Stimulated activated naive CD4-positive, alpha-beta T cell (primary cell): ENCODE measurements around the gene SELENOT.
"Not testable (repeated sequence)": the region's sequence is repeated elsewhere in the genome, so short reads cannot be mapped to it uniquely, and the experiment has no call there.

Experiments
- DNase-seq, 6 experiments: peaks; one replicate each; lab custom pipeline; 2025; lab: John Stamatoyannopoulos, UW

Gene SELENOT, protein sequence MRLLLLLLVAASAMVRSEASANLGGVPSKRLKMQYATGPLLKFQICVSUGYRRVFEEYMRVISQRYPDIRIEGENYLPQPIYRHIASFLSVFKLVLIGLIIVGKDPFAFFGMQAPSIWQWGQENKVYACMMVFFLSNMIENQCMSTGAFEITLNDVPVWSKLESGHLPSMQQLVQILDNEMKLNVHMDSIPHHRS

GRCh38 chr3:150603153-150603979 is at the start of gene SELENOT:
SELENOT (plus strand) TSS chr3:150603321; CDS start chr3:150603363, 42 bp downstream.
- peak; percentile 90 to 97 (median 92) for DNase-seq

DNA sequence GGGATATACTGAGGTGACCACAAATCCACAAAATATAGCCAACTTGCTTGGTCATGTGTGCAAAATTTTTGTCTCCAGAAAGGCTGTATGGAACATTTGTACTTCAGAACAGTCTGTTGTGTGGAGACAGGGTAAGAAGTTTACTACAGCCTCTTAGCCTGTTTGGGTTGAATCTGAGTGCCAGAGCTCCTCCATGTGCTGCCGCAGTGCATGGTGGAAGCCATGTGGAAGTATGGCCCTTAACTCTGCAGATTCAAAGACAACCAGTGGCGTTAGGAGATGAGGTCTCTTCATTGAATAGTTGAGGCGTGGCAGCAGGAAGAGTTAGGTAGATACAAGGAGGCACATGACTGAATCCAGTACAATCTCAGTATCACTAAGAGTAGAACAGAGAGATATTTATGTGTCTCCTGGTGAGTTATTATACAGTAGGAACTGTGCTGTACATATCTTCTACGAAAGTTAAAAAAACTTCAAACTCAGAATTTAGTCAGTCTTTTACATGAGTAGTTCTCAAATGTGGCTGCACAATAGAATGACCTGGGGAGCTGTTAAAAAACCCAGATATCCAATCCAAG is 47.2 kb upstream of the SELENOT start:
- no peak for DNase-seq

DNA sequence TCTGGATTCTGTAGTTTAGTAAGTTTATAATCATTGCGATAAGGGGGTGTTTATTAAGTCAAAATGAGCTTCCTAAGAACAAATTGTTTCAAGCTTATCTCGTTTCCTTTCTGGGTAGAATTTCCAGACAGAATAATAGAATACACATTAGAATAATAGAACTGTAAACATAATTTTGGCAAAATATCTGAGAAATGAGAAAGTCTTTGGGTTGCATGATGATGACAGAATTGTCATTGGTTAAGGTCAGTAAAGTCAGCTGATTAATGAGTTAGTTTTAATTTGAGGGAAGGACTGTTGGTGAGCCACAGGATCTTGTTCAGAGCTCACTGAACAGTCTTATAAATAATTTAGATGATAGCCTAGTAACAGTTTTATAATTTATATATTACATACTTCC is 46.3 kb upstream of the SELENOT start:
- DNase-seq, result no peak

DNA sequence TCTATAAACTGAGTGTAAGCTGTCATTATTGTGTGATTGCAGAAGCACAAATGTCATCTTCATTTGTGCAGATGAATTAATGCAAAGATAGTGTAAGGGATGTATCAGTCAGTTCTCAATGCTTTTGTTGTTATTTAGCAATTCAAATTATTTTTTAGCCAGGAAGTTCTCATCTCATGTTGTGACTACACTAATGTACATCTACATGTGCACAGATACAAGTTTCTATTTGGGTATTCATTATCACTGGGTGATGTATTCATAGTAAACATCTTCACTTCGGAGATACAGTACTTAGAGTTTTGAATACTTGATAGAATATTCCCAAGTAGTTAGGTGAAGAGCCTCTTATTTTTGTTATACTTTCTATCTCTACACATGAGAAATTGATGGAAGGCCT is 45.4 kb upstream of the SELENOT start:
- no peak for DNase-seq

GRCh38 chr3:150564243-150564642 is 38.9 kb upstream of the SELENOT start:
- no peak for DNase-seq

- no peak for DNase-seq
Observed at GRCh38 chr3:150567328-150567727, 35.8 kb upstream of the SELENOT start.

GRCh38 chr3:150577855-150578254 is 25.3 kb upstream of the SELENOT start:
- DNase-seq, result no peak

DNA sequence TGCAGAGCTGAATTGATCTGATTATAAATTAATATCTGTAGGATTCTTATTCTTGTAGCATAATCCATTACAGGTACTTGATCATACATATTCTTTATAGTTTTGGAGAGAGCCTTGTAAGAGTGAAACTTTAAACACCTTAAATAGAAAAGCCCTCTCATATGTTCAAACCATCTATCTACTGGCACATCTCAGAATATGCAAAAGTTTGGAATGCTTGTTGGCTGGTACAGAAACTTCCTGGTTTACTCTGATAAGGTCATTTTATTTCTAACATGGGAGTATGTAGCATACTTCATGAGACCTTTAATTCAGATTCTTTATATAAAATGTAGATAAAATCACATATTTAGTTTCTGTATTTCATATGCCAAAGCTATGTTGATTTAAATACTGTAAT is 21.9 kb upstream of the SELENOT start:
- DNase-seq, result no peak

GRCh38 chr3:150582620-150583019 is 20.5 kb upstream of the SELENOT start:
- no peak for DNase-seq

DNA sequence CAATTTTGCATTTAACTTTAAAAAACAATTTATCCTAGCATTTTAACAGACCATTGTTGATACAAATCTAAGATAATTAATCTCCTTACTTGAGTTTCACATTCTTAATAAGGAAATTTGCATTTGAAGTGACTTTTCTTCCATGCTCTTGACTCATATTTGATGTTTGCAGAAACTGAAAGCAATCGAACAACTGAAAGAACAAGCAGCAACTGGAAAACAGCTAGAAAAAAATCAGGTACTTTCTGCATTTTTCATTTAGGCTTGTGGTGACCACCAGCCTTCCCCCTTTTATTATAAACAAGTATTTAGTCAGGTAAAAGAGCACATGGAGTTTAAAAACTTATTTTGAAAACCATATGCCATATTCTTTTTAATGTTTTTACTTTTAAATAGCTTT is 20.1 kb upstream of the SELENOT start:
- no peak for DNase-seq

DNA sequence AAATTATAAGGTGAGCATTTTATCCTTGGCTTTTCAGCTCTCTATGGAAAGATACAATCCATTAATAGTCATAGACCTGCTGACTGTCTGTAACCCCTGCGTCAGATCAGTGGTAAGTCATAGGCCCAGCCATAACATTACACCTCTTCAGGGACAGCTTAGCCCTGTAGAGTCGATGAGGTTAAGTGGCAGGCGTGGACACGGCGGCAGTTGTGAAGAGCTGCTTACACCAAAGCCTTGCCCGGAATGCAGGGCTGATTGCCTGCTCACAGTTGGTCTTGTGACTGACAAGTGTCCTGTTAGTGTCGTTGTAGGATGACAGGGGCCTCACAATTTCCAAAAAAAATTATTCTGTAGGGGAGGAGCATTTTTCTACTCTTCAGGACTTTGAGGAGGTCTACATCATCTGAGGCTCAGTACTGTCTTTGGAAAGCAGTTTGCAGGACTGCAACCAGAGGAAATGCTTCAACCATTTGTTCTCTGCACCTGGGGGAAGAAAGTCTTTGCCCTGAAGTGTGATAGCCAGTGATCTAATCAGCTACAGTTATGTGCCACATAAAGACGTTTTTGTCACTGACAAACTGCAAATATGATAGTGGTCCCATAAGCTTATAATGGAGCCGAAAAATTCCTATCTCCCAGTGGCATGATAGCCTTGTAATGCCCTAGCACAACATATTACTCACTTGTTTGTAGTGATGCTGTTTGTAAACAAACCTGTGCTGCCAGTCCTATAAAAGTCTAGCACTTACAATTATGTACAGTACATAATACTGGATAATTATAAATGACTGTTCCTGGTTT is 14.9 kb upstream of the SELENOT start:
- no peak for DNase-seq

GRCh38 chr3:150589759-150590158 is 13.4 kb upstream of the SELENOT start:
- DNase-seq, result no peak

DNA sequence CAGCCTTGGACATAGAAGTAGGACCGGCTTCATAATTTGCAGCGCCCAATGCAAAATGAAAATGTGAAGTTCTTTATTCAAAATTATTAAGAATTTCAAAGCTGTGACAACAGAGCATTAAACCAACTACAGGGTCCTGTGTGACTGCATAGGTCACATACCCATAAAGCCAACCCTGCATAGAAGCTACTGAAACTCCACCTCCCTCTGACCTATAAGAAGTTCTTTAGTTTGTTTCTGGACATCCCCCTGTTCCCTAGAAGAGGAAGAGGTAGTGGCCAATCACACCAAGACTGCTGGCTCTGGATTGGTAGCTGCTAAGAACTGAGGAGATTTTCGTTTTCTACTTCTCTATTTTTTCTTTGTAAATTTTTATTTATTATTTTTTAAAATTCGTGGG is 9.0 kb upstream of the SELENOT start:
- DNase-seq, result no peak

GRCh38 chr3:150597646-150598045 is 5.5 kb upstream of the SELENOT start:
- DNase-seq, result no peak

GRCh38 chr3:150599611-150600297 is 3.4 kb upstream of the SELENOT start:
- no peak for DNase-seq

DNA sequence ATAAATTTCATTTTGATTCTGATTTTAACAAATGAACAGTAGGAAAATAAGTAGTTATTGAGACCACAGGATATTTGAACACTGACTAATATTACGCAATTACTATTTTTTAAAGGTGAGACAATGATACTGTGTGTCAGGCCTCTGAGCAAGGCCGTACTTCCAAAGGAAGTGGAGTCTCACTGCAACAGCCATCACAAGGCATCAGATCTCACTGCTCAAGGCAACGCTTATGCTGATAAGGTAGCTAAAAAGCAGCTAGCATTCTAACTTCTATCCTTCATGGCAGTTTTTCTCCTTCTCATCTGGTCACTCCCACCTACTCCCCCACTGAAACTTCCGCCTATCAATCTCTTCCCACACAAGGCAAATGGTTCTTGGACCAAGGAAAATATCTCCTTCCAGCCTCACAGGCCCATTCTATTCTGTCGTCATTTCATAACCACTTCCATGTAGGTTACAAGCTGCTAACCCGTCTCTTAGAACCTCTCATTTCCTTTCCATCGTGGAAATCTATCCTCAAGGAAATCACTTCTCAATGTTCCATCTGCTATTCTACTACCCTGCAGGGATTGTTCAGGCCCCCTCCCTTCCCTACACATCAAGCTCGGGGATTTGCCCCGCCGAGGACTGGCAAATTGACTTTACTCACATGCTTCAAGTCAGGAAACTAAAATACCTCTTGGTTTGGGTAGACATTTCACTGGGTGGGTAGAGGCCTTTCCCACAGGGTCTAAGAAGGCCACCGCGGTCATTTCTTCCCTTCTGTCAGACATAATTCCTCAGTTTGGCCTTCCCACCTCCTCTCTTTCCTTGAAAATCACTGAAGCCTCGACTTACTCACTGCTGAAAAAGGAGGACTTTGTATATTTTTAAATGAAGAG is 2.2 kb upstream of the SELENOT start:
- not testable (repeated sequence) for DNase-seq

- no peak for DNase-seq
Observed at GRCh38 chr3:150602426-150603152, 532 bp upstream of the SELENOT start.

- no peak for DNase-seq
Observed at GRCh38 chr3:150603980-150604319, 829 bp downstream of the SELENOT start.

GRCh38 chr3:150605998-150606641 is 3.0 kb downstream of the SELENOT start:
- no peak for DNase-seq
